ENCODE measurements around the gene WDR53.

- TF ChIP-seq POLR2AphosphoS5 (IDR thresholded peaks at IDR 0.05; ENCODE audit: borderline replicate concordance, low read depth, low read length) (no peak), EZH2 (IDR thresholded peaks at IDR 0.05) (no peak)
Measured at GRCh38 chr3:196599734-196600128, 31.4 kb upstream of the WDR53 start.

All from SK-N-MC (cell line).